HPDE6-E6E7 (cell line): ENCODE data around the gene TRMT44.
A peak's percentile ranks its signal among the peaks of the same experiment; 100 is the strongest.
"Not testable (repeated sequence)": the region's sequence is repeated elsewhere in the genome, so short reads cannot be mapped to it uniquely, and the experiment has no call there.

Source experiments
- DNase-seq: peaks from one replicate; pipeline ENCODE4 v3.0.0; 2011; ENCODE audit warnings: missing footprints; ENCODE audit errors: extremely low spot score

TRMT44 gene

DNA sequence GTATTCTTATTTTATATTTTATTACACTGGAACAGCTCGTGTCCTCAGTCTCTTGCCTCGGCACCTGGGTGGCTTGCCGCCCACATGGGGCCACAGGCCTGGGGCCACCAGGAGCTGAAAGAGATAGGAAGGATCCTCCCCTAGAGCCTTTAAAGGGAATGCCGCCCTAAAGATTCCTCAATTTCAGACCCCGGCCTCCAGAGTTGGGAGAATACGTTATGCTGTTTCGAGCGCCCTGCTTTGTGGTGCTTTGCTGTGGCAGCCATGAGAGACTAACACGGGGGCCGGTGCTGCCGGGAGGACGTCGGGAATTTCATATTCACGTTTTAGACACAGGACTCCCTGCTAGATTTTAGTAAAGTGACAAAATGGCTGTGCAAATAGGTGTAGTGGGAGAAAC is 33.3 kb upstream of the TRMT44 start:
- no peak for DNase-seq

DNA sequence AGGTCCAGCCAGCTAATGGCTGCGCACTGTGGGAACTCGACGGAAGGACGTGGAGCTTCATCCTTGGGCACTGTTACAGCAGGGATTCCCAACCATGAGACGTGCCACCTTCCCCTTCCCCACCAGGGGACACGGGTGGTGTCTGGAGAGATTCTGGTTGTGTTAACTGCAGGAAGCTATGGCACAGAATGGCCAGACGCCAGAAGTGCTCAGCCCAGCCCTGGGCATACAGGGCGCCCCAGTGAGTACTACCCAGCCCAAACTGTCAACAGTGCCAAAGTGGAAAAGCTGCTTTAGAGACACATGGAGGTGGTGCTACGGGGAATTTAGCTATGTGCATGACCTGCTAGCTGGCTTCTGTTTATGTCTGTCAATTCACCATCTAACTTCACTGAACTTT is 32.8 kb upstream of the TRMT44 start:
- no peak for DNase-seq

DNA sequence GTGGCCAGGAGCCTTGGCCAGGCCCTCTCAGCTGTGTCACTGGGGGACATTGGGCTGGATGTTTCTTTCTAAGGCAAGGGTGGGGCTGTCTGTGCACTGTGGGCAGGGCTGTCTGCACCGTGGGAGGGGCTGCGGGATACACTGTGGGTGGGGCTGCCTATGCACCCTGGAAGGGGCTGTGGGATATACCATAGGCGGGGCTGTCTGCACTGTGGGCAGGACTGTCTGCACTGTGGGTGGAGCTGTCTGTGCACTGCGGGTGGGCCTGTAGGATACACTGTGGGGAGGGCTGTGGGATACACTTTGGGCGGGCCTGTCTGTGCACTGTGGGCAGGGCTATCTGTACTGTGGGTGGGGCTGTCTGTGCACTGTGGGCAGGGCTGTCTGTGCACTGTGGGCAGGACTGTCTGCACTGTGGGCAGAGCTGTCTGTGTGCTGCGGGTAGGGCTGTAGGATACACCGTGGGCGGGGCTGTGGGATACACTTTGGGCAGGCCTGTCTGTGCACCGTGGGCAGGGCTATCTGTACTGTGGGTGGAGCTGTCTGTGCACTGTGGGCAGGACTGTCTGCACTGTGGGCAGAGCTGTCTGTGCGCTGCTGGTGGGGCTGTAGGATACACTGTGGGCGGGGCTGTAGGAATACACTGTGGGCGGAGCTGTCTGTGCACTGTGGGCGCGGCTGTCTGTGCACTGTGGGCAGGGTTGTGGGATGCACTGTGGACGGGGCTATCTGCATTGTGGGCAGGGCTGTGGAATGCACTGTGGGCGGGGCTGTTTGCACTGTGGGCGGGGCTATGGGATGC is 31.1 kb upstream of the TRMT44 start:
- no peak for DNase-seq

DNA sequence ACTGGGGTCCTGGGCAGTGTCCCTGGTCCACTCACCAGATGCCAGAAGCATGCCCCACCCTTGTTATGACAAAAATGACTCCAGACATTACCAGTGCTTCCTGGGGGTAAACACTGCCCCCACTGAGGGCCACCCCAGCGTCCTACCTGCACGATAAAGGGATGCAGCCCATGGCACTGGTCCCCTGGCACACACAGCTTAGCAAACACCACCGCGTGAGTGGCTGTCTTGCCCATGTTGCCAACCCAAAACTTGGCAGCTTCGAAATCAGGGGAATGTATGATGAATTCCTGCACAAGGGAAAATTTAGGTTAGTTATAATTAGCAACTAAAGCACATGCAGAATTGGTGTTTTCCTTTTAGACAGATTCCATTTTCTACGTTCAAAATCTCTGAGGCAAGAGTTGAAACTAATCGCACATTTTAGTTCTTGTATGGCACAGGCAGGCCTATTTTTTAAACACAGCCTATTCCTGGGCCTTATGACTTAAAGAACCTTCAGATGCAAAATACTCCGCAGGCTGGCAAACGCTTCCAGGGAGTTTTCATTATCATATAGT is 30.4 kb upstream of the TRMT44 start:
- no peak for DNase-seq

DNA sequence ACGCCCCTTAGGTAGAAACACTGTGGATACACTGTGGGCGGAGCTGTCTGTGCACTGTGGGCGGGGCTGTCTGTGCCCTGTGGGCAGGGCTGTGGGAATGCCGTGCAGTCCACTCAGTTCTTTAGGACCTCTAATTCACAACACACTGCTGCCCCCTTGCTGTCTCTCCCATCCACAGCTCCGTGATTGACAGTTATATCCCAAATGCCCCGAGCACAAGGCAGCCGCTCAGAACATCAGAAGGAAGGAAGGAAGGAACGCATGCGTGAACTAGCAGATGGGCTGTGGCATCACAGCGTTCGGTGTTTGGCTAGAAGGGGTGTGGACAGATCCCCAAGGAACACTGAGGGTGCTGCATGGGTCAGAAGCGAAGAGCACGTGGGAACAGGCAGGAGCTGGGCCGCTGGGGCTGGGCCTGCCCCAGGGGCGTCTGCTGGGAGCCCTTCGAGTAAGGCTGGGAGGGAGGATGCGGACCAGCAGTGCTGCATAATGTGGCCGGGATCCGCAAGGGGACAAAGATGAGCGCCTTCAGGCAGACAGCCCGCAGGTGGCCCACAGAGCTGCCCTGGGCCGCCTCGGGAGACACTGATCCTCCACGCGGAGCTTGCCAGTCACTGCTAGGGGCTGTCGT is 29.8 kb upstream of the TRMT44 start:
- DNase-seq: peak; percentile 69

DNA sequence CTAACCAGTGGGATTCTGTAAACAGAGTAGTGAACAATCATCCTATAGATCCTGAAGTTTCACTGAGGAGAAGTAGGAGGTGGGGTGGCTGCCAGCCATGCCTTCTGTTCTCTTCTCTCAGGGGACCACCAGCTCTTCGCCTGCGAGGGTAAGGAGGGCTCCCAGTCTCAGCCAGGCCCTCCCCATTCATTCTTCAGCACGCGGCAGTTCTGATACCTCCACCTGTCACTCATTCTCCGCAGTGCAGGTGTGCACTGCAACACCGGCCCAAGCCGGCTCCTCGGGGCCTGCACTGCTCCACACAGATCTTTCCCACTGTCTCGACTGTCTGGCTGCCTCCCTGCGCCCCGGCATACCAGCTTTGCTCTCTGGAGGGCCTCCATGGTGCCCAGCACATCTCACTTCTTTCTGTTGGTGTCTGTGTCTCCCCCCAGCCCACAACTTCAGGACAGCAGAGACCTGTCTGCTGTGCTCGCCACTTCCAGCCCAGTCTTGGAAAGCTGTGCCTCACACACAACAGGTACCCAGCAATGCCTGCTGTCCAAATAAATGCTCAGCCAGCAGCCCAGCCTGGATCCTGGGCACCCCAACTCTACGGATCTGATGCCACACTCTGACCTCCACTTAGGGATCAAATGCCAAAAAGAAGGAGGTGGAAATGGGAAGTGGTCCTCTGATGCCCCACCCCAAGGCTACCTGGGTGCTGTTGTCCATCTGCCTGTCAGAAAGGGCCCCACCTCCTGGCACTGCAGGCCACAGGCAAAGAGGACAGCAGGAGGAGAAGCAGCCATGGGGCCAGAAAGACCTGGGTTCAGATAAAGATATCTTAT is 29.0 kb upstream of the TRMT44 start:
- no peak for DNase-seq

DNA sequence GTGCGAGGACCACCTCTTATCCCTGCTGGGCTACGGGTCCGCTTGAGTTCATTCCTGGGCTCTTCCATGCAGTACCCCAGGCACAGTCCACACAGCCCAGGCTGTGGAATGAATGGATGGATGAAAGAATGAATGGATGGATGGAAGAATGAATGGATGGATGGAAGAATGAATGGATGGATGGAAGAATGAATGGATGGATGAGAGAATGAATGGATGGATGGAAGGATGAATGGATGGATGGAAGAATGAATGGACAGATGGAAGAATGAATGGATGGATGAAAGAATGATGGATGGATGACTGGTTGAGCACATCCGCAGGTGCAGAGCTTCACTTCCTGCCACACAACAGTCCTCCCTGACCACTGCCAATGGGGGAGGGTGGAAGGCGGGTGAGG is 28.3 kb upstream of the TRMT44 start:
- DNase-seq: no peak

DNA sequence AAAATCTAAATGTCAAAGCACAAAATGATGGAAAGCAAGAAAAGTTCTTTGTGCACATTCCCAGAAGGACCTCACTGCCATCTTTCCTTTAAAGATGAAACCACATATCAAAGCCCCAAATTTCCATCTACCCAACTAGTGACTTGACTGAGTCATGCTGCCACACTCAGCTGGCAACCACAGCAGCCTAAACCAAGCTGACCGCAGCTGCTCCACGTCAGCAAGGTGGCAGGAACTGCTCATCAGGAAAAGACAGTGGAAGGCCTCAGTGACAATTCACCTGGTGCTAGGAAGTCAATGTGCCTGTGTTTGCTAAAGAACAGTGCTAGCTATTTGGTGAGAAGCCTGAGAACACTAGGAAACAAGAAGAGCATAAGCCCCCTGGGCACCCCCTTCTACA is 26.2 kb upstream of the TRMT44 start:
- no peak for DNase-seq

DNA sequence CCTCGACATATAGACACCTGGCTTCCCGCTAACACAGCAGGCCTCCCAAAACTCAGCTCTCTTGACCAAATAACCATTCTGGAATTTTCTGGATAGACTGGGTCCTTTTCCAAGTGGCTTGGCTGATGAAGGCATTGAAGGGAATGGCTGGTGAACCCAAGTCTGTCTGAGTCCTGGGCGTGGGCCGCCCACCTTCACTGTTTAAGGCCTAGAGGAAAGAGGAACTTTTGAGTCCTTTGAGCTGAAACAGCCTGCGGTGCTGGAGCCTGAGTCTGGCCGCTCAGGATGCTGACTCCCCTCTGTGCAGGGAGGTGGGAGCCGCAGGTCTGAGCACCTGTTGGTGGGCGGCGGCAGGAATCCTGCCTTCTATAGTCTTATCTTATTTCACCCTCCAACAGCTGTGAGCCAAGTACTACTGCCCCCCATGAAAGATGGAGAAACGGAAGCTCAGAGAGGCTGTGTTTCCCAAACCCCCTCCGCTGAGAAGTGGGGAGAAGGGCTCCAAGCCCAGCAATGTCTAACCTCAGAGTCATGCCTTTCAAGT is 23.4 kb upstream of the TRMT44 start:
- DNase-seq: no peak

DNA sequence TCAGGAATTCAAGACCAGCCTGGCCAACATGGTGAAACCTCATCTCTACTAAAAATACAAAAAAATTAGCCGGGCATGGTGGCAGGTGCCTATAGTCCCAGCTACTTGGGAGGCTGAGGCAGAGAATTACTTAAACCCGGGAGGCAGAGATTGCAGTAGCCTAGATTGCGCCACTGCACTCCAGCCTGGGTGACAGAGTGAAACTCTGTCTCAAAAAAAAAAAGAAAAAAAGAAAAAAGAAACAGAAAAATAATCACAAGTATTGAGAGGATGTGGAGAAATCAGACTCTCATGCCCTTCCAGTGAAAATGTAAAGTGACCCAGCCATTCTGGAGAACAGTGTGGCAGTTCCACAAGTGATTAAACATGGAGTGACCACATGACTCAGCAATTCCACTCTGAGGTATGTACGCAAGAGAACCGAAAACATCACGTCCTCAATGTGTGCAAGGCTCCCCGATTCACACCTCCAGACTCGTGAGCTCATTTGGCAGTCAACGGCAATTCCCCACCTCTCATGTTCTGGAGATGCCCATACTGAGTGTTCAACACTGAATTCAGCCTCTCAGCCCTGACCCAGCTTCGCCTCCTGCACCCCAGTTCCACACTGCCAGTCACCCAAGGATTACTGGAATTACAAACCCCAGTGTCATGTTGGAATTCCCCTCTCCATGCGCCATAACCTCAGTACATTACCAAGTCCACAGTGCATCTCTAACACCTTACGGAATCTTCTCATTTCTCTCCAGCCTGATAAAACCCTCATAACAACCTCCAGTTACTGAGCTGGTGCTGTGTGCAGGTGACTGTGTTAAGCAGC is 21.1 kb upstream of the TRMT44 start:
- DNase-seq: no peak

DNA sequence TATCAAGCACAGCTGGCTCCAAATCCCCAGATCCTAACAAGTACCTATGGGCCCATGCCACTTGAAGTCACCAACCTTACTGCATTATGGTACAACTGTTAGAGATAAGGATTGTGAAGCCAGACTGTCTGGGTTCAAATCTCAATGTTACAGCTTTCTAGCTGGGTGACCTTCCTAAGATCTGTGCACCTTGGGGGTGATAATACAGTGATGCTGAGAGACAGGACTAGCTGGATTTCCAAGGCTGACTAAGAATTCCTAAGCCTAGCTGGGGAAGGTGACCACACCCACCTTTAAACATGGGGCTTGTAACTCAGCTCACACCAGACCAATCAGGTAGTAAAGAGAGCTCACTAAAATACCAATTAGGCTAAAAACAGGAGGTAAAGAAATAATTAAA is 20.4 kb upstream of the TRMT44 start:
- not testable (repeated sequence) for DNase-seq

DNA sequence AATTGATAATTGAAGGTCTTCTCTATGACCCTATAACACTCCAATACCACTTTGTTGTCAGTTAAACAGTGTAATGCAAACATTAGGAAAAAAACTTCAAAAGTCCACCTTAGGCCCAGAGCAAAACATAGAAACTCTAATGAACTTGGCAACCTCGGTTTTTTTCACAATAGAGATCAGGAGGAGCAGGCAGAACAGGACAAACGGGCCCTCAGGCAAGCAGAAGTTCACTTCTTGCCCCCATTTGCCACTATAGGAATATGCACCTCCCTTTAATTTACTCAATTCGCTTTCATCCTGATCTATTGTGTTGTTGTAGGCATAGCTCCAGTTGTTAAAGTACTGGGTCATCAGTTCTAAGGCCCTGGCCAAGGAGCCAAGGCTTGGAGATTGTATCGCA is 18.2 kb upstream of the TRMT44 start:
- no peak for DNase-seq

DNA sequence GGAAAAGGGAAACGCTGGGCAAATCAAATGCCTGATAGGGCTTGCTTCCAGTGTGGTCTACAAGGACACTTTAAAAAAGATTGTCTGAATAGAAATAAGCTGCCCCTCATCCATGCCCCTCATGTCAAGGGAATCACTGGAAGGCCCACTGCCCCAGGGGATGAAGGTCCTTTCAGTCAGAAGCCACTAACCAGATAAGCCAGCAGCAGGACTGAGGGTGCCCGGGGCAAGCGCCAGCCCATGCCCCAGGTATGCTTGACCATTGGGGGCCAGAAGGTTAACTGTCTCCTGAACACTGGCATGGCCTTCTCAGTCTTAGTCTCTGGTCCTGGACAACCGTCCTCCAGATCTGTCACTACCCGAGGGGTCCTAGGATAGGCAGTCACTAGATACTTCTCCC is 17.8 kb upstream of the TRMT44 start:
- no peak for DNase-seq

DNA sequence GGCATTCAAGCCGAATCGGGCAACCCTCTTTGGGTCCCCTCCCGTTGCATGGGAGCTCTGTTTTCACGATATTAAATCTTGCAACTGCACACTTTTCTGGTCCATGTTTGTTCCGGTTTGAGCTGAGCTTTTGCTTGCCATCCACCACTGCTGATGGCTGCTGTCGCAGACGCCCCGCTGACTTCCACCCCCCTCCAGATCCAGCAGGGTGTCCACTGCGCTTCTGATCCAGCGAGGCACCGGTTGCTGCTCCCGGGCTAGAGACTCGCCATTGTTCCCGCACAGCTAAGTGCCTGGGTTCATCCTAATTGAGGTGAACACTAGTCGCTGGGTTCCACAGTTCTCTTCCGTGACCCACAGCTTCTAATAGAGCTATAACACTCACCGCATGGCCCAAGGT is 13.3 kb upstream of the TRMT44 start:
- no peak for DNase-seq

DNA sequence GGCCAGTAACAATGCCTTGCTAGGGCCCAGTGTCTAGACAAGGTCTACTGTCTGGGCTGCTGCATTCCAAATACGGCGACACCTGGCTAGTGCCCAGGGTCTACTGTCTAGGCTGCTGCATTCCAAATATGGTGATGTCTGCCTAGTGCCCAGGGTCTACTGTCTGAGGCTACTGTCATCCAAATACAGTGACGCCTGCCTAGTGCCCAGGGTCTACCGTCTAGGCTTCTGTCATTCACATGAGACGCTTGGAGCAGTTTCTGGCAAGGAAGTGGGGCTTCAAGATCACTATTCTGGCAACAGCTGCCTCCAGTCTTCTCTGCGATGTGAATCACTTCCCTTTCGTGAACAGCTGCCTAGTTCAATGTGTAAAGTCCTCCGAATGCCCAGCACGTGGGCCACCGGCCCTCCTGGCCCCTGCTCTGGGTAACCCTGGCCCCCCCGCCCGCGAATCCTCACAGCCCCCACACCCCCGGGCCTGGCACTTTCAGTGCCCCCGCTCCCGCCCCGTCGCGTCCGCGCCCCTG is 12.8 kb upstream of the TRMT44 start:
- DNase-seq: peak; percentile 28

DNA sequence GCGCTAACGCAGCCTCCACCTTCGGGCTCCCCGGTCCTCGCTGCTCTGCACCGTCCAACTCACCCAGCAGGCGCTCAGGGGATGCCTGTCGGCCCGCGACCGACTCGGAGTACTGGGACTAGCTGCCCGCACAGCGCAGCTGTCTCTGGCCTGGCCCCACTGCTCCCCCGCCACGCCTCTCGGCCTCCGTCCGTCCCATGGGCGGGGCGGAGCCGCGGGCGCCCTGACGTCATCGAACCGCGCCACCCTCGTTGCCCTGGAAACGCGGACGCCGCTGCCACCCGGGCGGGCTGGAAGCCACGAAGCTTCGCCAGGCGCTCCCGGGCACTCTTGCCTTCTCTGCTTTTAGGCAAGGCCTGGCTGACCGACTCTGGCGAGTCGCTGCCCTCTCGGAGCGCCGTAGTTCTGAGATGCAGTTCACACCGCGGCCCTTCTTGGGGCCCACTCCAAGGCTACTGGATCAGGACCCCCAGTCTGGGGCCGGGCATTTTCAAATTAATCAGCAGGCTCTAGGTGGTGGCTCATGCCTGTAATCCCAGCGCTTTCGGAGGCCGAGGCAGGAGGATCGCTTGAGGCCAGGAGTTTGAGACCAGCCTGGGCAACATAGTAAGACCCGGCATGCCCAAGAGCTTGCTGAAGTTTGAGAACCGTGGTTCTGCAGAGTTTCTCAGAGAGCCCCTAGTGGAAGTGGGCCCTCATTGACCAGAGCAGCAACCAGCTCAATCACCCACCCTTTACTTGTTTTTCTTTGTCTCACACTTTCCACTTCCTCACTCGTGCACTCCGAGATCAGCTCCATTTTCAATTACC is 12.1 kb upstream of the TRMT44 start:
- peak; percentile 91 for DNase-seq

DNA sequence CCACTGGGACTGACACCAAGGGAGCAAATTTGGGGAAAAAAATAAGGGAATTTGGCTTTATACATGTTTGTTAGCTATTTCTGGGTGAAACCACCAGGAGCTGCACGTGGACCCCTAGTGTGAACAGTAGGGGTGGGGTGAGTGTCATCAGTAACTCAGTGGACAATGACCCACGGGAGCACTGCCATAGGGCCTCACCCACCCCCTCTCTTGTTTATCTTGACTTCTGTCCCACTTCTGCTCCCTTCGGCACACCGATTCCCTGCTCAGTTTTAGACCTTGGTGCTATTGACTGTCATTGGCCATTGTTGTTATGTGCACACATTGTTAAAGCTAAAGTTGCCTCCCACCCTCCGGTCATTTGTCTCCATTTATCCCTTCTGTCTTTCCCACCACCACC is 9.0 kb upstream of the TRMT44 start:
- no peak for DNase-seq

DNA sequence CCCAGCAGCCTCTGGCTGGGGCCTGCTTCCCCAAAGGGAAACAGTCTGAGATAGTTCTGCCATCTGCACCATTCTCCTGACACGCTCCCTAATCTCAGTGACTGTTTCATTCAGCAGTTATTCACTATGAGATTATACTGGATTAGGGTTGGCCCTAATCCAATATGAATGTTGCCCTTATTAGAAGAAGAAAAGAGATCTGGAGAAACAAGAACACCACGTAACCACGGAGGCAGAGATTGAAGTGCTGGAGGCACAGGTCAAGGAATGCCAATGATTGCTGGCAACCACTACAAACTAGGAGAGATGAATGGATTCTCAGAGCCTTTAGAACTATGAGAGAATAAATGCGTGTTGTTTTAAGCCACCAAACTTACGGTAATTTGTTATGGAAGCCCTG is 7.4 kb upstream of the TRMT44 start:
- no peak for DNase-seq

DNA sequence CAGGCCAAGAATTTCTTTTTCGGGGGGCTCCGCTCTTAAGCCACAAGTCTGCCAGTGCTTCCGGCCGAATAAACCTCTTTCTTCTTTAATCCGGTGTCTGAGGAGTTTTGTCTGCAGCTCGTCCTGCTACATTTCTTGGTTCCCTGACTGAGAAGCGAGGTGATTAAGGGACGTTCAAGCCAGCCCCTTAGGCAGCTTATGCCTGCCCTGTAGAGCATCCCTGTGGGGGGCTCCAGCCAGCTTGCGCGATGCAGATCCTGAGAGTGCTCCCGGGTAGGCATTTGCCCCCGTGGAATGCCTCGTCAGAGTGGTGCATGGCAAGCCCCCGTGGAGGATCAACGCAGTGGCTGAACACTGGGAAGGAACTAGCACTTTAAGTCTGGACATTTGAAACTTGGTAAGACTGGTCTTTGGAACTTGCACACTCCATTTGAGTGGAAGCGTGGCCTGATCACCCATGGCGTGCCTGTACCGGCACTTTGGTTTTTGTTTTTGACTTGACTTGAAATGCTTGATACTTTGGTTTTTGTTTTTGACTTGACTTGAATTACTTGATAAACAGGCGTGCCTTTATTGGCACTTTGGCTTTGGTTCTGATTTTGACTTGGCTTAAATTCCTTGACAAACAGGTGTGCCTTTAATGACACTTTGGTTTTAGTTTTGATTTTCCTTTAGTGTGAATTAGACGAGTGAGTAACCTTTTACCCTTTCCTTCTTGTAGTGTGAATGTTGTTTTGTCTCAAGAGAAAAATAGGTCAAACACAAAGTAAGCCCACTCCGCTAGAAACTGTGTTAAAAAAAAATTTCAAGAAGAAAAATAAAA is 6.1 kb upstream of the TRMT44 start:
- DNase-seq: no peak
